ENCODE data around the gene TSPAN18.

TSPAN18 gene

DNA sequence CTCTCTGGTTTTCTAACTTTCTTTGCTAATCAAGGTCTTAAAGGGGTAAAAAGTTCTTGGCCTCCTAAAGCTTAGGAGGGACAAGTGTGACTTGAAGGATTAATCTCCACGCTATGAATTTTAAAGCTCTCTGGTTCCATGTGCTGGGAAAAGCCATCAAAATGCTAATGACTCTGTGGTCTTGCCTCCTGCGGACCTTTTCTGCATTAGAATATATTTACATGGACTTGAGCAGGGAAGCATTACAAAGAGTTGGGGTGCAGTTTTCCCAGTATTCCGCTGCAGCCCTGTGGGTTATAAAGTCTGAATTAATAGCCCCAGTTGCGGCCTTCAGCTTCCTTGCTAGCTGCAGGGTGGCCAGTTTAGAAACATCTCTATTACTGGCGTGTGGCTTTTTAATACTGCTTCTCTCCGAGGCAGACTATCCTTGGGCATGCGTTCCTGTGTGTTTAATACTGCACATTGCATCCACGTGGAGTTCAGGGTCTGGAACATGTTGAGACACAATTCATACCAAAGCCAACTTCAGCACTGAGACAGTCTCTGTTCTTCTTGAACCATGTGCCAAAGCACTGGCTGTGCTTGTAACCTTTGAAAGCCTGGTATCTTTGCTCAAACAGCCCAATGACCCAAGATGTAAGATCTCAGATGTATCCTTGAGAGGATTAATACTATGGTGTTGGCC is 27.3 kb downstream of the TSPAN18 start:
- TF ChIP-seq, protein P1, sequence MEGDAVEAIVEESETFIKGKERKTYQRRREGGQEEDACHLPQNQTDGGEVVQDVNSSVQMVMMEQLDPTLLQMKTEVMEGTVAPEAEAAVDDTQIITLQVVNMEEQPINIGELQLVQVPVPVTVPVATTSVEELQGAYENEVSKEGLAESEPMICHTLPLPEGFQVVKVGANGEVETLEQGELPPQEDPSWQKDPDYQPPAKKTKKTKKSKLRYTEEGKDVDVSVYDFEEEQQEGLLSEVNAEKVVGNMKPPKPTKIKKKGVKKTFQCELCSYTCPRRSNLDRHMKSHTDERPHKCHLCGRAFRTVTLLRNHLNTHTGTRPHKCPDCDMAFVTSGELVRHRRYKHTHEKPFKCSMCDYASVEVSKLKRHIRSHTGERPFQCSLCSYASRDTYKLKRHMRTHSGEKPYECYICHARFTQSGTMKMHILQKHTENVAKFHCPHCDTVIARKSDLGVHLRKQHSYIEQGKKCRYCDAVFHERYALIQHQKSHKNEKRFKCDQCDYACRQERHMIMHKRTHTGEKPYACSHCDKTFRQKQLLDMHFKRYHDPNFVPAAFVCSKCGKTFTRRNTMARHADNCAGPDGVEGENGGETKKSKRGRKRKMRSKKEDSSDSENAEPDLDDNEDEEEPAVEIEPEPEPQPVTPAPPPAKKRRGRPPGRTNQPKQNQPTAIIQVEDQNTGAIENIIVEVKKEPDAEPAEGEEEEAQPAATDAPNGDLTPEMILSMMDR (IDR thresholded peaks at IDR 0.05) = no peak
- Mint-ChIP-seq H3K4me1 (peaks cover 48% of the 10 kb centered on the region), H3K27ac (peak overlapping the region; percentile 19), H3K9me3 (peaks cover 23% of the 10 kb centered on the region), H3K27me3 (ENCODE audit: low read depth, poor library complexity) (peaks cover 28% of the 10 kb centered on the region), H3K4me3 (peak overlapping the region; percentile 24), H3K36me3 (ENCODE audit: low read depth) (peaks cover 23% of the 10 kb centered on the region)
- no peak for DNase-seq

DNA sequence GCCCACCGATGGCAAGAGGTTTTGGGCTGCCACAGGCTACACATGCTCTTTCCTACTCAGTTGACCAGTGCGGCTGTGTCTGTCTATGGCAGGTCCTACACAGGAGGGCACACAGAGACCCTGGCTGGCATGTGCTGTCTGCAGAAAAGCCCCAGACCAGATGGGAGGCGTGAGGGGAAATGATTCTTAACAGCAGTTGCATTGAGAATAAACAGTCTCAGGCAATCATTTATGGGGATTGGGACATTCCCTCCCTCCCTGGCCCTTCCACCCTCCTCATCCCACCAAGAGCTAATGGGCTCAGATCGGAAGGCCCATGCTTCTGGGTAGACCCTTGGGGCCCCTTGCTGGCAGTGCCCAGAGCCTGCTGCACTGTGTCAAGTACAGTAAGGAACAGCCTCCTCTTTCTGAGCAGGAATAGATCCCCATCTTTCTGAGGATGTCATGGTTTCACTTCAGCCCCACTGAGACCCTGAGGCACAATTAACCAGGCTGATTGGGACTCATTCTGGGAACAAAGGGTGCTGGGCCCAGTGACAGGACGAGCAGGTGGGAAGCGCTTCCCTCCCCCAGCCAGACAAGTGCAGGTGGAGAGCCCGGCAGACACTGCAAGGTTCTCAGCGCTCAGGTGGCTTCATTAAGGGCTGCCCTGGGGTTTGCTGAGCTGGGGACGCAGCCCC is 28.3 kb downstream of the TSPAN18 start:
- Mint-ChIP-seq H3K4me1 (peaks cover 53% of the 10 kb centered on the region), H3K4me3 (no peak overlapping the region), H3K27ac (no peak overlapping the region), H3K36me3 (ENCODE audit: low read depth) (peaks cover 23% of the 10 kb centered on the region), H3K27me3 (ENCODE audit: low read depth, poor library complexity) (peaks cover 28% of the 10 kb centered on the region), H3K9me3 (peaks cover 23% of the 10 kb centered on the region)
- no peak for DNase-seq
- TF ChIP-seq, protein P1 (IDR thresholded peaks at IDR 0.05) = no peak

DNA sequence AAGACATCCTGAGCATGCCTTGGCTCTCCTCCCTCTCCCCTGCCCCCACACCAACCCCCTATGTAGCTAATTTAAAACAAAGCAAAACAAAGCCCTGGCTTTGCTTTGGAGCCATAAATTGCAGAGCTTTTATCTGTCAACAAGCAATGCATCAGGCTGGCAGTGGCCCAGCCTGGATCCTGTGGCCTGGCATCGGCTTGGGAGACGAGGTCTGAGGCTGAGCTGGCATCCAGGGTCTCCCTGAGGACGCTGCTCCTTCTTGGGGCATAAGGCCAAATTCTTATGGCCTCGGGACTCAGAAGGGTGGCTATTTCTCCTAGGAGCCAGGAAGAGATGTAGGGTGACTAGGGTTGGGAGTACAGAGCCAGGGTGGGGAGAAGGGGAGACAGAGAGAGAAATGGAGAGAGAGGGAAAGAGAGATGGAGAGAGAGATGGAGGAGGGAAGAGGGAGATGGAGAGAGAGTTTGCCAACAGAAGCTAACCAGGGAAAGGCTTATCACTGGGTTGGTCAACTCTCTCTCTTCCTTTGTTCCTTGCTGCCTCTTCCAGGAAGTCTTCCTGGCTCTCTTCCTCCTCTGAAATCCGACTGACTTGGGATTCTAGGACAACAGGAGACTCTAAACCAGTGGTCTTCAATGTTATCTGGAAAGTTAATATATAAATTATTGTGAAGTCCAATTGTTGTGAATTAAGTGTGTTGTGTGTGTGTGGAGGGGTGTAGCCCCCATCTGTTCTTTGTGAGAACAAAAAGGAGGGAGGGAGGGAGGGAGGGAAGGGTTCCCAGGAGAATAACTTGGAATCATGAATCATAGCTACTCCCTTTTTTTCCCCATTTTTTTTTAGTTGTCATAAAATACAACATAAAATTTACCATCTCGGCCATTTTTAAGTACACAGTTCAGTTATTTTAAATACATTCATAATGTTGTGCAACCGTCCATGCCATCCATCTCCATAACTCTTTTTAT is 29.1 kb downstream of the TSPAN18 start:
- TF ChIP-seq, protein P1 (IDR thresholded peaks at IDR 0.05) = no peak
- no peak for DNase-seq
- H3K27me3 Mint-ChIP-seq (ENCODE audit: low read depth, poor library complexity) = peaks cover 28% of the 10 kb centered on the region
- no peak overlapping the region for H3K4me3 Mint-ChIP-seq
- H3K27ac Mint-ChIP-seq = no peak overlapping the region
- H3K4me1 Mint-ChIP-seq = peaks cover 54% of the 10 kb centered on the region
- peaks cover 23% of the 10 kb centered on the region for H3K36me3 Mint-ChIP-seq (ENCODE audit: low read depth)
- peaks cover 23% of the 10 kb centered on the region for H3K9me3 Mint-ChIP-seq

DNA sequence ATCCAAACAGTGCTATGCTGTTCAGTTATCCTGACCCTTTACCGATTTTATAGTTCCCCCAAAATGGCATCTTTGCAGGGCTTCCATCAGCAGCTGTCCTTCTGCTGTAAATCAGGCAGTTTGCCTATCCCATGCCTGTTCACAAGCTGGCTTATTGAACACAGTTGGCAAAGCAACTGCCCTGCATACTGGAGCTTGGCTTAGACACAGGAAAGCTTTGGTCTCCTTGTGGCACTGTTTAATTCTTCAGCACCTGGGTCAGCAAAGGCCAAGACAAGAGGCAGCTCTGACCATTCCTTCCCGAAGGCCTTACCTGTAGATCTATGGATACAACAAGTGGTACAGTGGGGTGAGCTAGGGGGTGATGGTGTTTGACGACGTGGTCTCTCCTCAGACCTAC is 32.2 kb downstream of the TSPAN18 start:
- Mint-ChIP-seq H3K27me3 (ENCODE audit: low read depth, poor library complexity) (peaks cover 11% of the 10 kb centered on the region), H3K4me1 (peaks cover 72% of the 10 kb centered on the region), H3K4me3 (no peak overlapping the region), H3K9me3 (peaks cover 23% of the 10 kb centered on the region), H3K27ac (no peak overlapping the region), H3K36me3 (ENCODE audit: low read depth) (peaks cover 17% of the 10 kb centered on the region)
- DNase-seq = no peak
- TF ChIP-seq, protein P1 (IDR thresholded peaks at IDR 0.05) = no peak

DNA sequence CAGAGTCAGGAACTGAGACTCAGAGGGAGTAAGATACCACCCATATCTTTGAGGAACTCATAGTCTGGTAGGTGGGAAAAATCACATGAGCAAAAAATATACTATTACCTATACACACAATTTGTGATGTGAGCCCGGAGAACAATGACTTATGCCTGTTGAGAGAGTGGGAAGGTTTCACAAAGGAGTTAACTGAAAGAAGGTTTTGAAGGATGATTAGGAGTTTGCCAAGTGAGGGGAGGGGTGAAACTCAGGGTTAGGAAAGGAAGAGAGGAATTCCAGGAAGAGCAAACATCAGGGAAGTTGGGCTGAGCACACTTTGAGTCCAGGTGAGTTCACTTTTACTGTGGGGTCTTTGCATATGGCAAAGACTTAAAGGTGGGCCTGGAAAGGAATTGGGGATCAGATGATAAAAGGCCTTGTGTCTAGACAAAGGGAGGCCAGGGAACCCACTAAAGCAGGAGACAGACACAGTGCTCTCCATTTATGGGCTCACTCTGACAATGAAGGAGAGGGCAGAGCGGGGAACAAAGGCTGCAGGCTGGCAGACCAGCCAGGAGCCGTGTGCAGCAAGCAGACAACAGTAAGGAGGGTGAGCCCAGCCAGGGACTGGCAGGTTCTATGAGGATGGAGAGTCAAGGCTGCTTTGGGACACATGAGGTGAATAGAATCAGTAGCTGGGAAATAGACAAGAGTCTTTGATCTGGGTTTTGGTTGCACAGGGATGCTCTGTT is 33.1 kb downstream of the TSPAN18 start:
- peaks cover 17% of the 10 kb centered on the region for H3K36me3 Mint-ChIP-seq (ENCODE audit: low read depth)
- peaks cover 5% of the 10 kb centered on the region for H3K27me3 Mint-ChIP-seq (ENCODE audit: low read depth, poor library complexity)
- DNase-seq = no peak
- no peak overlapping the region for H3K27ac Mint-ChIP-seq
- peaks cover 72% of the 10 kb centered on the region for H3K4me1 Mint-ChIP-seq
- TF ChIP-seq, protein P1 (IDR thresholded peaks at IDR 0.05) = no peak
- H3K4me3 Mint-ChIP-seq = no peak overlapping the region
- peaks cover 23% of the 10 kb centered on the region for H3K9me3 Mint-ChIP-seq

Data from nephron progenitor cell (in vitro differentiated cells).